H1 (cell line): Measurements from ENCODE around the gene ACSF3. TPM values are rescaled to one million over a fixed set of nuclear protein-coding genes. Genes with fewer than 3 reads are reported as not detected.

Source experiments
- CTCF ChIA-PET: fragments of 300-600 bp; sonication (Branson Sonifier 250); formaldehyde crosslinking; loops from one replicate; lab custom pipeline; 2021; ENCODE audit not compliant: partially characterized antibody; lab: Charles Lee
- POLR2A ChIA-PET: fragments of 300-600 bp; sonication (Branson Sonifier 250); formaldehyde crosslinking; loops from one replicate; lab custom pipeline; 2021; ENCODE audit warnings: inconsistent platforms; ENCODE audit not compliant: partially characterized antibody; lab: Charles Lee
- DNase-seq, 2 experiments: peaks; one replicate each; pipeline versions ENCODE4 v3.0.0 to v3.0.0-alpha.2; 2010 to 2022; ENCODE audit warnings: low spot score in 2 of 2, low read depth in 1 of 2, mixed read lengths in 1 of 2
- FAIRE-seq: peaks from 2 replicates; lab custom pipeline; 2011; peaks lifted over from hg19 to GRCh38; lab: Jason Lieb, UNC
- H2AFZ ChIP-seq: 2 replicates; pipeline ENCODE4 v1.8.1; 2012; ENCODE audit warnings: low read length, inconsistent platforms
- H2AK5ac ChIP-seq: 2 replicates; pipeline ENCODE4 v1.6.1; 2013; ENCODE audit warnings: low read depth, low read length
- H2BK120ac ChIP-seq: replicated peaks from 2 replicates; pipeline ENCODE3; 2013; ENCODE audit warnings: low read depth, low read length, inconsistent platforms
- H2BK12ac ChIP-seq: 2 replicates; pipeline ENCODE4 v1.6.1; 2013; ENCODE audit warnings: low read depth, low read length
- H2BK15ac ChIP-seq: 2 replicates; pipeline ENCODE4 v1.6.1; 2013; ENCODE audit warnings: low read length
- H2BK20ac ChIP-seq: 2 replicates; pipeline ENCODE4 v1.6.1; 2013; ENCODE audit warnings: low read length
- H2BK5ac ChIP-seq: 2 replicates; pipeline ENCODE4 v1.6.1; 2013; ENCODE audit warnings: low read depth, low read length
- H3K14ac ChIP-seq: 2 replicates; pipeline ENCODE4 v1.6.1; 2013; ENCODE audit warnings: inconsistent platforms; ENCODE audit not compliant: insufficient read length
- H3K18ac ChIP-seq: 2 replicates; pipeline ENCODE4 v1.6.1; 2013; ENCODE audit warnings: low read length; ENCODE audit errors: extremely low read depth
- H3K23ac ChIP-seq: 2 replicates; pipeline ENCODE4 v1.6.1; 2013; ENCODE audit warnings: inconsistent platforms; ENCODE audit not compliant: insufficient read length
- H3K23me2 ChIP-seq: 2 replicates; pipeline ENCODE4 v1.6.1; 2013; ENCODE audit warnings: low read depth, low read length
- H3K27ac ChIP-seq: 2 replicates; pipeline ENCODE4 v1.6.1; 2011; ENCODE audit warnings: low read depth, low read length, inconsistent platforms
- H3K27me3 ChIP-seq, 4 experiments: replicated peaks in 1 of 4; 1 replicate in 1 of 4; 2 replicates in 3 of 4; pipeline versions ENCODE4 v1.6.1 to v1.8.1; 2011 to 2013; ENCODE audit warnings: low read length in 3 of 4, mild to moderate bottlenecking in 3 of 4, inconsistent platforms in 2 of 4, mixed read lengths in 2 of 4, moderate library complexity in 1 of 4; ENCODE audit not compliant: control insufficient read depth in 3 of 4, insufficient read depth in 3 of 4; ENCODE audit errors: extremely low read depth in 1 of 4
- H3K36me3 ChIP-seq, 4 experiments: 2 replicates each; pipeline versions ENCODE4 v1.6.1 to v1.8.1; 2011 to 2013; ENCODE audit warnings: mild to moderate bottlenecking in 4 of 4, low read length in 3 of 4, moderate library complexity in 2 of 4, control low read depth in 1 of 4, inconsistent platforms in 1 of 4; ENCODE audit not compliant: insufficient read depth in 4 of 4, control insufficient read depth in 2 of 4
- H3K4ac ChIP-seq: replicated peaks from 2 replicates; pipeline ENCODE3; 2013; ENCODE audit warnings: low read length, low read depth, mixed read lengths, inconsistent platforms; ENCODE audit not compliant: insufficient read length
- H3K4me1 ChIP-seq, 4 experiments: replicated peaks in 1 of 4; 1 replicate in 1 of 4; 2 replicates in 3 of 4; pipeline versions ENCODE4 v1.6.1 to v1.8.1; 2011 to 2013; ENCODE audit warnings: low read length in 3 of 4, inconsistent platforms in 2 of 4, mixed read lengths in 1 of 4; ENCODE audit not compliant: insufficient read depth in 4 of 4, control insufficient read depth in 3 of 4
- H3K4me2 ChIP-seq, 2 experiments: 2 replicates each; pipeline versions ENCODE4 v1.6.1 to v1.8.1; 2011 to 2013; ENCODE audit warnings: low read depth in 2 of 2, low read length in 2 of 2, control low read depth in 1 of 2, inconsistent platforms in 1 of 2, mild to moderate bottlenecking in 1 of 2; ENCODE audit not compliant: insufficient read depth in 1 of 2
- H3K4me3 ChIP-seq, 4 experiments: fragments of 200-600, 300-600 bp in 1 of 4; sonication (generic), shearing (Covaris generic), sonication (Bioruptor Twin) in 1 of 4; 2 replicates each; pipeline versions ENCODE4 v1.5.1 to v1.8.1; 2011 to 2016; ENCODE audit warnings: low read length in 4 of 4, low read depth in 3 of 4, control low read depth in 2 of 4, inconsistent platforms in 2 of 4, mild to moderate bottlenecking in 2 of 4, mixed read lengths in 1 of 4, moderate library complexity in 1 of 4; ENCODE audit not compliant: insufficient read depth in 2 of 4; ENCODE audit errors: extremely low read depth in 1 of 4
- H3K56ac ChIP-seq: replicated peaks from 2 replicates; pipeline ENCODE3; 2013; ENCODE audit warnings: low read depth, mild to moderate bottlenecking, mixed read lengths, low read length, inconsistent platforms; ENCODE audit not compliant: insufficient read length
- H3K79me1 ChIP-seq: 2 replicates; pipeline ENCODE4 v1.6.1; 2013; ENCODE audit warnings: low read depth, low read length, control low read depth
- H3K79me2 ChIP-seq, 2 experiments: 2 replicates each; pipeline versions ENCODE4 v1.6.1 to v1.8.1; 2012 to 2013; ENCODE audit warnings: low read length in 2 of 2, mild to moderate bottlenecking in 2 of 2, inconsistent platforms in 1 of 2; ENCODE audit not compliant: insufficient read depth in 2 of 2, control insufficient read depth in 1 of 2
- H3K9ac ChIP-seq, 4 experiments: replicated peaks in 1 of 4; 1 replicate in 1 of 4; 2 replicates in 3 of 4; pipeline versions ENCODE4 v1.6.1 to v1.8.1; 2011 to 2013; ENCODE audit warnings: low read depth in 3 of 4, low read length in 3 of 4, control low read depth in 2 of 4, mild to moderate bottlenecking in 2 of 4, moderate library complexity in 2 of 4, inconsistent platforms in 1 of 4; ENCODE audit errors: extremely low read depth in 1 of 4
- H3K9me3 ChIP-seq, 2 experiments: 2 replicates each; pipeline versions ENCODE4 v1.6.1 to v1.8.1; 2012 to 2013; ENCODE audit warnings: mild to moderate bottlenecking in 2 of 2, moderate library complexity in 2 of 2, control low read depth in 1 of 2, inconsistent platforms in 1 of 2, low read depth in 1 of 2, low read length in 1 of 2, mixed read lengths in 1 of 2; ENCODE audit not compliant: insufficient read depth in 2 of 2
- H4K20me1 ChIP-seq, 2 experiments: replicated peaks in 1 of 2; 2 replicates each; pipeline versions ENCODE3 to v1.8.1; 2011 to 2013; ENCODE audit warnings: inconsistent platforms in 2 of 2, low read length in 2 of 2, mild to moderate bottlenecking in 1 of 2; ENCODE audit not compliant: insufficient read depth in 2 of 2, control insufficient read depth in 1 of 2
- H4K5ac ChIP-seq: 2 replicates; pipeline ENCODE4 v1.6.1; 2013; ENCODE audit warnings: low read length, low read depth, mixed read lengths, inconsistent platforms; ENCODE audit not compliant: insufficient read length
- H4K8ac ChIP-seq: 2 replicates; pipeline ENCODE4 v1.8.0; 2013; ENCODE audit warnings: mild to moderate bottlenecking, moderate library complexity, low read length, inconsistent platforms; ENCODE audit not compliant: insufficient read depth; ENCODE audit errors: extremely low read depth
- H4K91ac ChIP-seq: replicated peaks from 2 replicates; pipeline ENCODE3; 2013; ENCODE audit warnings: low read length, mixed read lengths, inconsistent platforms; ENCODE audit not compliant: insufficient read length
- CHD2 ChIP-seq: IDR thresholded peaks from 2 replicates; pipeline ENCODE4 v1.6.1; 2012; ENCODE audit warnings: low read length, improper control_type of control experiment
- CREB1 ChIP-seq: IDR thresholded peaks from 2 replicates; pipeline ENCODE4 v1.6.1; 2012; ENCODE audit warnings: inconsistent platforms
- EP300 ChIP-seq, 2 experiments: IDR thresholded peaks; 1 replicate in 1 of 2; 2 replicates in 1 of 2; pipeline ENCODE4 v1.6.1; 2011 to 2012; ENCODE audit warnings: low read depth in 2 of 2, low read length in 2 of 2, mild to moderate bottlenecking in 2 of 2, borderline replicate concordance in 1 of 2, inconsistent platforms in 1 of 2, moderate library complexity in 1 of 2
- KDM5A ChIP-seq: fragments of 200-600 bp; IDR thresholded peaks from 2 replicates; pipeline ENCODE4 v1.7.1; 2012; ENCODE audit warnings: mild to moderate bottlenecking, low read length, inconsistent platforms, mixed read lengths
- NRF1 ChIP-seq: IDR thresholded peaks from 2 replicates; pipeline ENCODE4 v1.6.1; 2011; ENCODE audit warnings: mild to moderate bottlenecking, low read depth, low read length, improper control_type of control experiment
- PHF8 ChIP-seq: fragments of 200-600 bp; sonication (generic); conservative IDR thresholded peaks from 2 replicates; pipeline ENCODE4 v1.7.1; 2012; ENCODE audit warnings: low read depth, mild to moderate bottlenecking, inconsistent platforms, low read length, moderate library complexity
- POU5F1 ChIP-seq: IDR thresholded peaks from 2 replicates; pipeline ENCODE4 v1.6.1; 2011; ENCODE audit warnings: low read depth, mild to moderate bottlenecking, low read length, moderate library complexity
- RAD21 ChIP-seq, 2 experiments: IDR thresholded peaks in 1 of 2; conservative IDR thresholded peaks in 1 of 2; 2 replicates each; pipeline ENCODE4 v1.6.1; 2011; ENCODE audit warnings: low read depth in 2 of 2, low read length in 2 of 2, improper control_type of control experiment in 1 of 2, inconsistent platforms in 1 of 2, mild to moderate bottlenecking in 1 of 2, moderate library complexity in 1 of 2
- SIRT6 ChIP-seq: IDR thresholded peaks from one replicate; pipeline ENCODE4 v1.7.1; 2012; ENCODE audit warnings: low read length, inconsistent platforms
- SRF ChIP-seq: IDR thresholded peaks from 2 replicates; pipeline ENCODE4 v1.6.1; 2011; ENCODE audit warnings: mild to moderate bottlenecking, low read depth, low read length, moderate library complexity
- TAF1 ChIP-seq: IDR thresholded peaks from 2 replicates; pipeline ENCODE4 v1.6.1; 2011; ENCODE audit warnings: mild to moderate bottlenecking, low read depth, low read length
- WGBS, 2 experiments: shearing (Covaris generic) in 1 of 2; methylation state at CpG; one replicate each; pipeline versions ENCODE4 v1.1.6 to v1.1.7; 2013 to 2015; ENCODE audit warnings: low lambda C conversion rate in 2 of 2, mixed read lengths in 2 of 2, inconsistent platforms in 1 of 2, low coverage in 1 of 2, missing lambda C conversion rate in 1 of 2; ENCODE audit not compliant: insufficient replicate concordance in 2 of 2, insufficient coverage in 1 of 2, insufficient read length in 1 of 2; ENCODE audit errors: extremely low coverage in 1 of 2, missing lambda C conversion rate in 1 of 2; 5-methylcytosine and 5-hydroxymethylcytosine counted together
- polyA plus RNA-seq, 7 experiments: library from polyadenylated mRNA; depleted of rRNA in 3 of 7; stranded (reverse) in 5 of 7; unstranded in 2 of 7; fragments of >200 nt in 5 of 7; fragments of 200-250 nt in 2 of 7; gene quantifications; 1 replicate in 5 of 7; 2 replicates in 1 of 7; 4 replicates in 1 of 7; pipeline versions ENCODE4 v1.2.1 to v1.2.3, GENCODE V29; 2011 to 2013; ENCODE audit warnings: missing spikeins in 2 of 7, mixed read lengths in 2 of 7
- total RNA-seq: library from RNA; stranded (reverse); fragmentation: NEBNext Ultra II Directional; extraction: Animal tissue kit (Norgen Biotek cat#: 25700); gene quantifications from 2 replicates; pipeline ENCODE4 v1.2.1, GENCODE V29; 2021
- TF ChIP-seq, protein P1 (sequence below): IDR thresholded peaks from 2 replicates; pipeline ENCODE4 v1.6.1; 2012; ENCODE audit warnings: inconsistent platforms

The ACSF3 gene
- total and polyA plus RNA-seq, 2 of the 8 experiments (the other 6 are each of a cell fraction or from before 2014, with no cell fraction given) = 15.6 to 22.9 TPM

DNA sequence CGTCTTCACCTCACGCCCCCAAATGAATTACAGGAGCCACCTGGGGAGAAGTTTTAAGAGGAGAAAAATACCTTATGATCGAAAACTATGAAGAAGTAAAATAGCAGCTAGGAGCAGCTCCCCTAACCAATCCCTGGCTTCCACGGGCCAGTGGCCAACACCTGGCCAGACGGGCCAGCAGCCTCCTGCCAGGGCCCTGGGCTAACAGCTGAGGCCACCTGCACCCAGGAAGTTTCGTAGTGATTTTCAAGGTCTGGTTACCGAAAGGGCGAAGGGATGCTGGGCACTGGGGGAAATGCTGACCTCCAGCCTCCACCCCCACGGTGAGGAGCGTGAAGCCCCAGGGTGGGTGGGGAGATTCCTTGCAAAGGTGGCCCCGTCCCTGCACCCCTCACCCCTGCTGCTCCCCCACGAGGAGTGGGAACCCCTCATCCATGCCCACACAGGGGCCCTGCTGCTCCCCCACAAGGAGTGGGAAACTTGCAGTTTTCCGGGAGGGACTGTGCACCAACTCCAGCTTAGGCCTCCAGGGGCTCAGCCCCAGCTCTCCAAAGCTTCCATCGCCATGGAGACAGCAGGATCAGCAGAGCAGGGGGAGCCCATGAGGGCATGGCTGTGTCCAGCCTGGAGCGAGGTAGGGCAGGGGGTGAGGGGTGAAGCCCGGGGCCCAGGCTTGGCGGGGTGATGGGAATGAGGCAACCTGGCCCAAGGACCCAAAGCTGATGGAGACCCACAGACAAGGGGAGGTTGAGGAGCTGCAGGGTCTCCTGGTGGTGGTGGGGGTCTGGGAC lies 31.9 kb upstream of the ACSF3 start:
- Histone ChIP-seq H3K4me3 (no peak overlapping the region), H4K91ac (no peak overlapping the region), H2BK20ac (no peak overlapping the region), H3K18ac (no peak overlapping the region), H2BK15ac (no peak overlapping the region), H2BK120ac (no peak overlapping the region), H2BK5ac (no peak overlapping the region), H3K23me2 (no peaks in the 10 kb centered on the region), H3K23ac (no peak overlapping the region), H3K4ac (no peak overlapping the region), H2BK12ac (no peak overlapping the region), H3K79me1 (no peaks in the 10 kb centered on the region), H4K20me1 (no peaks in the 10 kb centered on the region), H4K8ac (peak overlapping the region; percentile 28; the same call in 1 of the 2 replicates), H2AFZ (no peak overlapping the region), H3K27ac (no peak overlapping the region), H3K14ac (no peak overlapping the region), H3K36me3 (no peaks in the 10 kb centered on the region), H3K9me3 (no peaks in the 10 kb centered on the region), H4K5ac (no peak overlapping the region), H3K4me1 (no peaks in the 10 kb centered on the region; a peak in 1 of 7 replicates), H2AK5ac (no peak overlapping the region), H3K27me3 (no peaks in the 10 kb centered on the region), H3K56ac (no peak overlapping the region), H3K79me2 (no peaks in the 10 kb centered on the region), H3K9ac (no peak overlapping the region), H3K4me2 (no peak overlapping the region)
- no peak for DNase-seq
- no peak for FAIRE-seq
- 86% methylated on average over 17 of the region's 17 CpGs; no CpG with 5 or more reads in 1 of the 2 experiments for WGBS, 2 experiments
- CTCF ChIA-PET = interaction anchor here (0.9 kb wide), 1 partner anchor 12 kb away, joined by 4 read pairs; no protein-coding TSS in a partner anchor
- POLR2A ChIA-PET = interaction anchor here (0.9 kb wide), 1 partner anchor 249 kb away, joined by 3 read pairs; no protein-coding TSS in a partner anchor
- TF ChIP-seq TAF1 (no peak), RAD21 (IDR thresholded peaks at IDR 0.05 in 1 of 2, conservative IDR thresholded peaks at IDR 0.05 in 1 of 2; ENCODE audit: low read depth in 2 of 2, low read length in 2 of 2) (no peak), EP300 (IDR thresholded peaks at IDR 0.05; ENCODE audit: borderline replicate concordance in 1 of 2, low read depth in 2 of 2, low read length in 2 of 2) (no peak), NRF1 (no peak), CREB1 (no peak), CHD2 (no peak), SIRT6 (no peak), POU5F1 (no peak), KDM5A (no peak), SRF (no peak), PHF8 (no peak)
- TF ChIP-seq, protein P1, sequence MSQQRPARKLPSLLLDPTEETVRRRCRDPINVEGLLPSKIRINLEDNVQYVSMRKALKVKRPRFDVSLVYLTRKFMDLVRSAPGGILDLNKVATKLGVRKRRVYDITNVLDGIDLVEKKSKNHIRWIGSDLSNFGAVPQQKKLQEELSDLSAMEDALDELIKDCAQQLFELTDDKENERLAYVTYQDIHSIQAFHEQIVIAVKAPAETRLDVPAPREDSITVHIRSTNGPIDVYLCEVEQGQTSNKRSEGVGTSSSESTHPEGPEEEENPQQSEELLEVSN = no peak
